Immature natural killer cell (primary cell): ENCODE measurements around the gene MATR3. TPM values are rescaled to one million over a fixed set of nuclear protein-coding genes. Genes with fewer than 3 reads are reported as not detected.
A peak's percentile ranks its signal among the peaks of the same experiment; 100 is the strongest.

Experiments used
- DNase-seq, 3 donors: peaks; one replicate each; pipeline ENCODE4 v3.0.0; 2022; ENCODE audit warnings: mixed read lengths in 1 of 3
- H3K27ac Mint-ChIP-seq, 6 donors: one replicate each; pipeline ENCODE4 v1.8.0; 2020; ENCODE audit warnings: mixed read lengths in 6 of 6, mild to moderate bottlenecking in 5 of 6, inconsistent platforms in 4 of 6, moderate library complexity in 3 of 6
- H3K27me3 Mint-ChIP-seq, 3 donors: one replicate each; pipeline ENCODE4 v1.8.0; 2020 to 2021; ENCODE audit warnings: low read depth in 3 of 3, mild to moderate bottlenecking in 3 of 3, mixed read lengths in 3 of 3, moderate library complexity in 3 of 3, inconsistent platforms in 1 of 3
- H3K36me3 Mint-ChIP-seq, 3 donors: one replicate each; pipeline ENCODE4 v1.8.0; 2020; ENCODE audit warnings: mixed read lengths in 3 of 3, inconsistent platforms in 2 of 3, mild to moderate bottlenecking in 2 of 3
- H3K4me1 Mint-ChIP-seq, 2 donors: one replicate each; pipeline ENCODE4 v1.8.0; 2020; ENCODE audit warnings: inconsistent platforms in 2 of 2, mild to moderate bottlenecking in 2 of 2, mixed read lengths in 2 of 2, moderate library complexity in 1 of 2
- H3K4me3 Mint-ChIP-seq, 5 donors: one replicate each; pipeline ENCODE4 v1.8.0; 2020; ENCODE audit warnings: mild to moderate bottlenecking in 5 of 5, mixed read lengths in 5 of 5, inconsistent platforms in 3 of 5, moderate library complexity in 3 of 5
- H3K9me3 Mint-ChIP-seq, 6 donors: one replicate each; pipeline ENCODE4 v1.8.0; 2020; ENCODE audit warnings: mild to moderate bottlenecking in 6 of 6, mixed read lengths in 6 of 6, inconsistent platforms in 4 of 6, moderate library complexity in 3 of 6
- polyA plus RNA-seq, 3 donors: library from polyadenylated mRNA; unstranded; fragments of 300-500 nt; fragmentation: Illumina TruSeq; gene quantifications; one replicate each; pipeline ENCODE4 v1.2.3, GENCODE V29; 2021

Gene MATR3
- polyA plus RNA-seq, 3 donors from 2014 or later, result 322 to 380 (median 361) TPM

DNA sequence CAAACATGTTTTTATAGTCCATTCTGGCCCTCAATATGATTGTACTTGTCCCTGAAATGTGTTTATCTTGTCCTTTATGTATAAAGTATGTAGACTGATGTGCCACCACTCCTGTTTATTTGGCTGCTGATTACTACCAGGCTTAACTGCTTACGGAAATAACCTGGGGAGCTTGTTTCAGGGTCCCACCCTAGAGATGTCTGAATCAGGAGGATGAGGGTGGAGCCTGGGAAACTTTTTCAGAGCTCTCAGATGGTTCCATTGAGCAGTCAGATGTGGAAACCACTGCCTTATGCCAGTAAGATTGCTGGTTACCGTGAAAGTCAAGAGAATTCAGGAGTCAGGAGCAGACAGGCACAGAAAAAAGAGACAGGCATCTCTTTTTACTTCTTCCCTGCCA is 70.4 kb downstream of the MATR3 start:
- Mint-ChIP-seq H3K27ac (peak overlapping the region in 2 of 6 donors; percentile 23 to 32), H3K4me3 (no peak overlapping the region), H3K36me3 (peaks cover 5 to 31% (median 20%) of the 10 kb centered on the region in 3 donors), H3K27me3 (peaks cover 0 to 5% (median 0%) of the 10 kb centered on the region in 3 donors), H3K9me3 (no peaks in the 10 kb centered on the region), H3K4me1 (peaks cover 12 to 13% of the 10 kb centered on the region in 2 donors)
- no peak for DNase-seq

DNA sequence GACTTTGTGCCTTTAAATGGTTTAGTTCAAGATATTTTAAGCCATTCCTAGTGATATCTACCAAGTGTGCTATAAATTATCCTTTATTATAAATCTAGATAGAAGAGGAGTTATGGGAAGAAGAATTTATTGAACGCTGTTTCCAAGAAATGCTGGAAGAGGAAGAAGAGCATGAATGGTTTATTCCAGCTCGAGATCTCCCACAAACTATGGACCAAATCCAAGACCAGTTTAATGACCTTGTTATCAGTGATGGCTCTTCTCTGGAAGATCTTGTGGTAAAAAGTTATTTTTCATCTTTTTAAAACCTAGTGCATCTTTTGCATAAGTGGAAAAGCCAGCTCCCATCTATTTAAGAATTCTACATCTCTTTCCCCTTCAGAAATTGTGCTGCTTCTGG is 70.9 kb downstream of the MATR3 start:
- Mint-ChIP-seq H3K36me3 (peaks cover 5 to 34% (median 20%) of the 10 kb centered on the region in 3 donors), H3K27me3 (peaks cover 0 to 5% (median 0%) of the 10 kb centered on the region in 3 donors), H3K9me3 (no peaks in the 10 kb centered on the region), H3K4me1 (peaks cover 12% of the 10 kb centered on the region in 2 donors), H3K4me3 (no peak overlapping the region), H3K27ac (peak overlapping the region in 1 of 6 donors; percentile 23)
- DNase-seq, result no peak

DNA sequence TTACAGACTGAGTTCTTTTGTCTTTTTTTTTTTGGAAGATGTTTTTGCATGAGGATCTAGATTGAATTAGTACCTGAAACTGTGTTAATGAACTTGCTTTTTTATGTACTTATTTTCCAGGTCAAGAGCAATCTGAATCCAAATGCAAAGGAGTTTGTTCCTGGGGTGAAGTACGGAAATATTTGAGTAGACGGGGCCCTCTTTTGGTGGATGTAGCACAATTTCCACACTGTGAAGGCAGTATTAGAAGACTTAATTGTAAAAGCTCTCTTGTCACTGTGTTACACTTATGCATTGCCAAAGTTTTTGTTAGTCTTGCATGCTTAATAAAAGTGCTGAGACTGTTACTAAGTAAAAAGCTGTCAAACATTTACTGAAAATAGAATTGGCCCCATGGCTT is 75.1 kb downstream of the MATR3 start:
- Mint-ChIP-seq H3K36me3 (peaks cover 5 to 49% (median 26%) of the 10 kb centered on the region in 3 donors), H3K27me3 (peaks cover 0 to 5% (median 1%) of the 10 kb centered on the region in 3 donors), H3K4me3 (no peak overlapping the region), H3K27ac (peak overlapping the region in 2 of 6 donors; percentile 9 to 16), H3K9me3 (no peaks in the 10 kb centered on the region), H3K4me1 (peaks cover 0 to 2% of the 10 kb centered on the region in 2 donors)
- no peak for DNase-seq

DNA sequence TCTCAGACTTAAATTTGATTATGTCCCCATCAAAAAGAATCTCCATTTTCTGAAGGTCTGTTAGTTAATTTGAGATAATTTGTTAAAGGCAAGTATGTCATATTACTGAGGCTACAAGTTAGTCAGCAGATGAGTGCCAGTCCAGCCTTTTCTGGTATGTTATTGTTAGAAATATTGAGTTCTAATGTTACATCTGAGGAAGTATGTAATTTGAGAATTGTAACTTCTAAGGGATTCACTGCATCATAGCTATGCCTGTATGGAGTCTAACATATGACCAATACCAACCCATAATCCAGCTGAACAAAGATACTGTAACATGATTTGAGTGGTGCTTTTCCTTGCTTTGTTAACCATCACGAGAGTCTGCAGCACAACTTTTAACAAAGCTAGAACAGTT is 75.6 kb downstream of the MATR3 start:
- no peak for DNase-seq
- peaks cover 5 to 43% (median 20%) of the 10 kb centered on the region in 3 donors for H3K36me3 Mint-ChIP-seq
- H3K27ac Mint-ChIP-seq, result no peak overlapping the region
- peaks cover 0 to 2% of the 10 kb centered on the region in 2 donors for H3K4me1 Mint-ChIP-seq
- no peak overlapping the region for H3K4me3 Mint-ChIP-seq
- H3K27me3 Mint-ChIP-seq, result peaks cover 0 to 5% (median 1%) of the 10 kb centered on the region in 3 donors
- no peaks in the 10 kb centered on the region for H3K9me3 Mint-ChIP-seq

GRCh38 chr5:139371482-139372435 is 78.2 kb downstream of the MATR3 start:
- Mint-ChIP-seq H3K27me3 (peaks cover 0 to 2% (median 1%) of the 10 kb centered on the region in 3 donors), H3K4me3 (no peak overlapping the region), H3K27ac (peak overlapping the region in 3 of 6 donors; percentile 47 to 69 (median 54)), H3K36me3 (peaks cover 0 to 28% (median 11%) of the 10 kb centered on the region in 3 donors), H3K9me3 (no peaks in the 10 kb centered on the region), H3K4me1 (no peaks in the 10 kb centered on the region)
- DNase-seq, result no peak

GRCh38 chr5:139374909-139375308 is 81.4 kb downstream of the MATR3 start:
- Mint-ChIP-seq H3K36me3 (peaks cover 0 to 25% (median 7%) of the 10 kb centered on the region in 3 donors), H3K4me1 (no peaks in the 10 kb centered on the region), H3K9me3 (no peaks in the 10 kb centered on the region), H3K4me3 (no peak overlapping the region), H3K27ac (no peak overlapping the region), H3K27me3 (peaks cover 0 to 4% (median 0%) of the 10 kb centered on the region in 3 donors)
- DNase-seq, result no peak

GRCh38 chr5:139376364-139376763 is 82.8 kb downstream of the MATR3 start:
- no peak overlapping the region for H3K27ac Mint-ChIP-seq
- H3K27me3 Mint-ChIP-seq, result peaks cover 0 to 2% (median 0%) of the 10 kb centered on the region in 3 donors
- no peaks in the 10 kb centered on the region for H3K9me3 Mint-ChIP-seq
- H3K36me3 Mint-ChIP-seq, result peaks cover 0 to 21% (median 7%) of the 10 kb centered on the region in 3 donors
- no peak overlapping the region for H3K4me3 Mint-ChIP-seq
- H3K4me1 Mint-ChIP-seq, result no peaks in the 10 kb centered on the region
- no peak for DNase-seq

- Mint-ChIP-seq H3K27me3 (peaks cover 0 to 2% (median 0%) of the 10 kb centered on the region in 3 donors), H3K4me3 (no peak overlapping the region), H3K36me3 (peaks cover 0 to 15% (median 1%) of the 10 kb centered on the region in 3 donors), H3K27ac (peak overlapping the region in 4 of 6 donors; percentile 2 to 48 (median 20)), H3K4me1 (no peaks in the 10 kb centered on the region), H3K9me3 (no peaks in the 10 kb centered on the region)
- DNase-seq, result no peak
Observed at GRCh38 chr5:139377226-139377625, 83.7 kb downstream of the MATR3 start.

GRCh38 chr5:139378101-139378825 is 84.7 kb downstream of the MATR3 start:
- no peak for DNase-seq
- Mint-ChIP-seq H3K4me3 (no peak overlapping the region), H3K9me3 (no peaks in the 10 kb centered on the region), H3K4me1 (no peaks in the 10 kb centered on the region), H3K36me3 (peaks cover 0 to 10% (median 0%) of the 10 kb centered on the region in 3 donors), H3K27me3 (peaks cover 0 to 2% (median 0%) of the 10 kb centered on the region in 3 donors), H3K27ac (no peak overlapping the region)

DNA sequence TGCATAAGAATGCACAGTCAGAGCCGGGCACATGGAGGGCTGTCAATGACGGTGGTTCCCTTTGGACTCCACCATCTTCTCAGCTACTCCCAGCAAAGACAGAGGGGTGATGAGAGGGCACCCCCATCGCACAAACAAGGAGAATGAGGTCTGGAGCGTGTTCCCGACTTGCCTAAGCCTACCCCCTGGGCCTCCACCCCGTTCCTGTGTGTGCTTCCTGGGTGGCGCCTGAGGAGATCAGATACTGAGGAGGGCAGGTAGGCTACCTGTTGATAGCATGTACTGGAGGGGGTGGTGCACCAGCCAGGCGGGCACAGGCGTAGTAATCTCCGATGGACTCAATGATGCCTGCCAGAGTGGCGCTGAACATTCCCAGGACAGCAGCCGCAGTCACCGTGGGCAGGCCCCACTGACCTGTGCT is 85.4 kb downstream of the MATR3 start:
- Mint-ChIP-seq H3K9me3 (no peaks in the 10 kb centered on the region), H3K27ac (no peak overlapping the region)
- no peak for DNase-seq

DNA sequence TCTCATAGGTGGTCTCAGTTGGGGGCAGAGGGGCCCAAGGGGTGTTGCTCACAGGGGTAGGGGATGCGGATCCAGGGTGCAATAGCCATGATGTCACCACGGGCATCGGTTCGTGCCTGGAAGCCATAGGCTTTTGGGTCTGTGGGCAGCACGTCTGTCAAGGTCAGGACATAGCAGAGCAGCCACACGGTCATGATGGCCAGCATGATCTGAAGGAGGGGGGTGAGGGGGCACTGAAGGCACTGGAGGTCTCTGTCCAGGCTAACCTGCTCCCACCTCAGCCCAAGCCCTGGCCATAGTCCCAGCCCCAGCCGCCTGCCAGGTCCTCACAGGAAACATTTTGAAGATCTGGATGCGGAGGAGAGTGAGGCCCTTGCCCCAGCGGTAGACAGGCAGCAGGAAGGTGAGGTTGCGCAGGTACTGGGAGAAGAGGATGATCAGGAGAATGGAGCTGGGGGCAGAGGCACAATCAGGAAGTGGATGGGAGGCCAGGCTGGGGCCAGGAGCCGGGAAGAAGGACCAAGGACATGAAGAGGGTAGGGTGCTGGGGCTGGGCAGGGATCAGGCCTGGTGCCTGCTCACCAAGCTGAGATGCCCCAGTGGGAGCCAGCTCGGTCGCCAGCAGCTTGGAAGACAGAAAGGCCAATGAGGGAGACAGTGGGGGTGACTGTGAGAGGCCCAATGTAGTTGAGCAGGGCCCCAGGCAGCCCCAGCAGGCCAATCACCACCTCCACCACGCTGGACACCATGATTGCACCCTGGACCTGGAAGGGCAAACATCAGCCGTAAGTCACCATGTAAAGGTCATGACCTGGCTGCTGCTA is 86.3 kb downstream of the MATR3 start:
- no peak for DNase-seq
- H3K9me3 Mint-ChIP-seq, result no peaks in the 10 kb centered on the region
- peaks cover 0 to 2% (median 0%) of the 10 kb centered on the region in 3 donors for H3K27me3 Mint-ChIP-seq
- no peak overlapping the region for H3K4me3 Mint-ChIP-seq
- H3K36me3 Mint-ChIP-seq, result peaks cover 0 to 7% (median 0%) of the 10 kb centered on the region in 3 donors
- no peak overlapping the region for H3K27ac Mint-ChIP-seq
- peaks cover 7 to 8% of the 10 kb centered on the region in 2 donors for H3K4me1 Mint-ChIP-seq

More for the DNA sequence above, 85.4 kb downstream of the MATR3 start:
- Mint-ChIP-seq H3K36me3 (peaks cover 0 to 7% (median 0%) of the 10 kb centered on the region in 3 donors), H3K4me3 (no peak overlapping the region), H3K4me1 (peaks cover 0 to 1% of the 10 kb centered on the region in 2 donors), H3K27me3 (peaks cover 0 to 2% (median 0%) of the 10 kb centered on the region in 3 donors)
